Amniotic epithelial cell (primary cell): Measurements from ENCODE around the gene PCDH12.

Experiments used
- DNase-seq: peaks from one replicate; pipeline ENCODE4 v3.0.0-alpha.2; 2010; ENCODE audit warnings: low read depth

PCDH12 gene

DNA sequence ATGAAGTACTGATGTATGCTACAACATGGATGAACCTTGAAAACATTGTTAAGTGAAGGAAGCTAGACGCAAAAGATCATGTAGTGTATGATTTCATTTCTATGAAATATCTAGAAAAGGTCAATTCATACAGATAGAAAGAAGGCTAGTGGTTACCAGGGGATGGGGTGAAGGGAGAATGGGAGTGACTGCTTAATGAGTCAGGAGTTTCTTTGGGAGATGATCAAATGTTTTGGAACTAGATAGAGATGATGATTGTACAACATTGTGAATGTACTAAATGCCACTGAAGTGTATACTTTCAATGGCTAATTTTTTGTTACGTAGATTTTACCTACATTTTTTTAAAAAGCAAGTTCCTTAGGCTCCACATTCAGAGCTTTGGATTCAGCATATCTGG is 49.2 kb downstream of the PCDH12 start:
- DNase-seq: no peak

GRCh38 chr5:141906972-141907371 is 51.0 kb downstream of the PCDH12 start:
- DNase-seq: no peak

GRCh38 chr5:141906517-141906916 is 51.5 kb downstream of the PCDH12 start:
- DNase-seq: no peak

DNA sequence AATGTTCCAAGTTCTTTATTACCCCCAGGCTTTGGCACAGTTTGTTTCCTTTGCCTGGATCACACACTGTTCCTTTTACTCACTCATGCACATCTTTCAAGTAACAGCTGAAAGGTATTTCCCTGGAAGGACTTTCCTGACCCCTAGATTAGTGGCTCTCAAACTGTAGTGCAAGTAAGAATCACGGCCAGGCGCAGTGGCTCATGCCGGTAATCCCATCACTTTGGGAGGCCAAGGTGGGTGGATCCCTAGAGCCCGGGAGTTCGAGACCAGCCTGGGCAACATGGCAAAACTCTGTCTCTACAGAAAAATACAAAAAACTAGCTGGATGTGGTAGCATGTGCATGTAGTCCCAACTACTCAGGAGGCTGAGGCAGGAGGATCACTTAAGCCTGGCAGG is 53.5 kb downstream of the PCDH12 start:
- no peak for DNase-seq

- DNase-seq: no peak
Observed at GRCh38 chr5:141903261-141903660, 54.7 kb downstream of the PCDH12 start.

- DNase-seq: no peak
Observed at GRCh38 chr5:141902015-141902814, 55.8 kb downstream of the PCDH12 start.

- DNase-seq: no peak
Observed at GRCh38 chr5:141898448-141899049, 59.5 kb downstream of the PCDH12 start.

- DNase-seq: no peak
Observed at GRCh38 chr5:141897425-141897824, 60.6 kb downstream of the PCDH12 start.
